Ishikawa (cell line): Measurements from ENCODE around the gene OBSCN.

Source experiments
- CEBPB ChIP-seq: IDR thresholded peaks from 2 replicates; pipeline ENCODE4 v1.6.1; 2012
- CREB1 ChIP-seq: IDR thresholded peaks from 2 replicates; pipeline ENCODE4 v1.6.1; 2012; ENCODE audit warnings: low read depth
- EGR1 ChIP-seq: IDR thresholded peaks from 2 replicates; pipeline ENCODE4 v1.6.1; 2012
- EP300 ChIP-seq: IDR thresholded peaks from 2 replicates; pipeline ENCODE4 v1.6.1; 2012; ENCODE audit warnings: borderline replicate concordance
- MAX ChIP-seq: IDR thresholded peaks from 2 replicates; pipeline ENCODE4 v1.6.1; 2012
- NFIC ChIP-seq: IDR thresholded peaks from 2 replicates; pipeline ENCODE4 v1.6.1; 2012
- RAD21 ChIP-seq: IDR thresholded peaks from 2 replicates; pipeline ENCODE4 v1.6.1; 2012; ENCODE audit warnings: low read depth
- REST ChIP-seq: IDR thresholded peaks from 2 replicates; pipeline ENCODE4 v1.6.1; 2012; ENCODE audit warnings: low read depth, mild to moderate bottlenecking
- TAF1 ChIP-seq: IDR thresholded peaks from 2 replicates; pipeline ENCODE4 v1.6.1; 2012; ENCODE audit warnings: low read depth, mild to moderate bottlenecking
- TCF12 ChIP-seq: IDR thresholded peaks from 2 replicates; pipeline ENCODE4 v1.6.1; 2012; ENCODE audit warnings: low read depth
- TEAD4 ChIP-seq: IDR thresholded peaks from 2 replicates; pipeline ENCODE4 v1.6.1; 2012
- USF1 ChIP-seq: IDR thresholded peaks from 2 replicates; pipeline ENCODE4 v1.6.1; 2012
- YY1 ChIP-seq: IDR thresholded peaks from 2 replicates; pipeline ENCODE4 v1.6.1; 2012; ENCODE audit warnings: low read depth
- ZBTB7A ChIP-seq: IDR thresholded peaks from 2 replicates; pipeline ENCODE4 v1.6.1; 2012; ENCODE audit warnings: low read depth

- no peak for TF ChIP-seq EP300
- TF ChIP-seq USF1: no peak
- no peak for TF ChIP-seq TCF12
- TF ChIP-seq MAX: no peak
- no peak for TF ChIP-seq REST
- no peak for TF ChIP-seq YY1
- no peak for TF ChIP-seq CREB1
- TF ChIP-seq RAD21: no peak
- TF ChIP-seq TEAD4: no peak
- no peak for TF ChIP-seq NFIC
- TF ChIP-seq TAF1: no peak; the same call in 1 of the 2 replicates
- TF ChIP-seq CEBPB: no peak
- TF ChIP-seq EGR1: no peak
- TF ChIP-seq ZBTB7A: no peak
These were observed 43.1 kb upstream of the OBSCN start for GRCh38 chr1:228164561-228165371.
